Fibroblast of pulmonary artery (primary cell): ENCODE results near the gene MMP28.

Experiments used
- DNase-seq: peaks from one replicate; pipeline ENCODE4 v3.0.0-alpha.2; 2010; ENCODE audit warnings: low read depth
- H3K4me3 ChIP-seq: replicated peaks from 2 replicates; pipeline ENCODE4 v1.5.1; 2011; ENCODE audit warnings: low read depth, mild to moderate bottlenecking, control low read depth, low read length, moderate library complexity
- TF ChIP-seq, protein P1 (sequence below): IDR thresholded peaks from 2 replicates; pipeline ENCODE4 v1.5.1; 2011; ENCODE audit warnings: mild to moderate bottlenecking, control low read depth, low read length, inconsistent platforms; ENCODE audit errors: missing control alignments

MMP28 gene

DNA sequence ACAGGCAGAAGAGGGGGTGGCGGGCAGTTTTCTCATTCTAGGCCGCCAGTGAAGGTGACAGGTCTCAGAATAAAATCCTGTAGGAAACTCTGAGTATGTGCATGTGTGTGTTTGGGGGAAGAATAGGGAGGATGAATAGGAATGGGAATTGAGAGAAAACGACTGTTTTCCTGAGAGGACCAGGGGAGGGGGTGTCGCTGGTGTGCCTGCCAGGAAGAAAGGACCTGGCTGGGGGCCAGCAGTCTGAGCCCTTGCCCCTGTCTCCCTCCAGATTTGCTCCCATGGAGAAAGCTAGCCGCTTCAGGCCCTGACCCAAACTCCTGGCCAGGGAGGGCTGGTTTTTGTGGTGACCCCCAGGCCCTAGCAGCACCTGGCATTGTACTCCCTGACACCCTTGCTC is 20.4 kb downstream of the MMP28 start:
- H3K4me3 ChIP-seq, result no peak overlapping the region
- DNase-seq, result no peak
- TF ChIP-seq, protein P1, sequence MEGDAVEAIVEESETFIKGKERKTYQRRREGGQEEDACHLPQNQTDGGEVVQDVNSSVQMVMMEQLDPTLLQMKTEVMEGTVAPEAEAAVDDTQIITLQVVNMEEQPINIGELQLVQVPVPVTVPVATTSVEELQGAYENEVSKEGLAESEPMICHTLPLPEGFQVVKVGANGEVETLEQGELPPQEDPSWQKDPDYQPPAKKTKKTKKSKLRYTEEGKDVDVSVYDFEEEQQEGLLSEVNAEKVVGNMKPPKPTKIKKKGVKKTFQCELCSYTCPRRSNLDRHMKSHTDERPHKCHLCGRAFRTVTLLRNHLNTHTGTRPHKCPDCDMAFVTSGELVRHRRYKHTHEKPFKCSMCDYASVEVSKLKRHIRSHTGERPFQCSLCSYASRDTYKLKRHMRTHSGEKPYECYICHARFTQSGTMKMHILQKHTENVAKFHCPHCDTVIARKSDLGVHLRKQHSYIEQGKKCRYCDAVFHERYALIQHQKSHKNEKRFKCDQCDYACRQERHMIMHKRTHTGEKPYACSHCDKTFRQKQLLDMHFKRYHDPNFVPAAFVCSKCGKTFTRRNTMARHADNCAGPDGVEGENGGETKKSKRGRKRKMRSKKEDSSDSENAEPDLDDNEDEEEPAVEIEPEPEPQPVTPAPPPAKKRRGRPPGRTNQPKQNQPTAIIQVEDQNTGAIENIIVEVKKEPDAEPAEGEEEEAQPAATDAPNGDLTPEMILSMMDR, result no peak

GRCh38 chr17:35774499-35774898 is 20.9 kb downstream of the MMP28 start:
- H3K4me3 ChIP-seq, result no peak overlapping the region
- DNase-seq, result peak; percentile 44
- TF ChIP-seq, protein P1, result no peak

DNA sequence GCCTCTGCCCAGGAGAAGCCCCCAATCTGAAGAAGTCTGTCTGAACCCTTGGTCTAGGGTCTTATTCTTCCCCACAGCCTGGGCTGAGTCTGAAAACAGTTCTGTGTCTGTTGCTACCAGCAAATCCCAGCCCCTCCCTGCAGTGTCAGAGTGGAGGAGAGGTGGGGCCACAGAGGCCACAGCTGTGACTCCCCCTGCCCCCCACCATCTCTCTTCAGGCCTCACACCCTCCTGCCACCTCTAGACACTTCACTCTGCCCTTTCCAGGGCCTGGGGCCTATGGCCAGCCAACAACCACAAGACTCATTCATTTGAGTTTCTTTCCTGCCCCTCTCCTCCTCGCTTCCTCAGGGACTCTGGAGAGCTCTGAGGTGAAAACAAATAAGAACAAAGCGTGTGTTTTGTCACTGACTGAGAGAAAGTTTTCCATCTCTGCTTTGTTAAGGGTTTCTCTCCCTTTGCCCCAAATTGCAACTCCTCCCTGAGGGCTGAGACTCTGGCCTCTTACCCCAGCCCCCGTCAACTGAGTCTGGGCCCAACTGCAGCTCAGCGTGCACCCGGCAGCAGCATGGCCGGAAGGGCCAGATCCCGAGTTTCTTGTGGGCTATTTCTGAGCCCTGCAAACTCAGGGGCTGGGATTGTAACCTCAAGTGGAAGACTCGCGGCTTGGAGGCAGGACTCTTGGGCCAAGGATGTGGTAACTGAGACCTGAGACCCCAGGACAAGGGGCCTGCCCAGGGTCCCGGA is 21.6 kb downstream of the MMP28 start:
- TF ChIP-seq, protein P1, result no peak
- DNase-seq, result no peak
- no peak overlapping the region for H3K4me3 ChIP-seq

DNA sequence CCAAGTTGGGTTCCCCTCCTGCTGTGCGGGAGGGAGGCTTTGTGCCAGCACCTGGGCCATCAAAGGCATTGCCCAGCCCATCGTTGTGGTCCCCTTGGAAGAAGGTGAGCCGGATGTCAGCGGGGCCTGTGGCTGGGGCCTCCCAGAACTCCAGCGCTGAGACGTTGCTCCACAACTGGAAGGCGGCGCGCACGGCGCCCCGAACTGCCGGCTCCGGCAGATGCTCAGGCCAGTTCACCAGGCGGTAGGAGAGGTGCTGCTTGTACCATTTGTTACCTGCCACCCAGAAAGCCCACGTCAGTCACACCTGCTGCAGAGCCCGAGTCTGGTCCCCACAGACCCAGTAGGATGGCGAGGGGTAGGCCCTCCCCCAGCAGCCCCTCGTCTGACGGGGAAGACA is 22.3 kb downstream of the MMP28 start:
- TF ChIP-seq, protein P1, result no peak
- DNase-seq, result no peak
- H3K4me3 ChIP-seq, result no peak overlapping the region

DNA sequence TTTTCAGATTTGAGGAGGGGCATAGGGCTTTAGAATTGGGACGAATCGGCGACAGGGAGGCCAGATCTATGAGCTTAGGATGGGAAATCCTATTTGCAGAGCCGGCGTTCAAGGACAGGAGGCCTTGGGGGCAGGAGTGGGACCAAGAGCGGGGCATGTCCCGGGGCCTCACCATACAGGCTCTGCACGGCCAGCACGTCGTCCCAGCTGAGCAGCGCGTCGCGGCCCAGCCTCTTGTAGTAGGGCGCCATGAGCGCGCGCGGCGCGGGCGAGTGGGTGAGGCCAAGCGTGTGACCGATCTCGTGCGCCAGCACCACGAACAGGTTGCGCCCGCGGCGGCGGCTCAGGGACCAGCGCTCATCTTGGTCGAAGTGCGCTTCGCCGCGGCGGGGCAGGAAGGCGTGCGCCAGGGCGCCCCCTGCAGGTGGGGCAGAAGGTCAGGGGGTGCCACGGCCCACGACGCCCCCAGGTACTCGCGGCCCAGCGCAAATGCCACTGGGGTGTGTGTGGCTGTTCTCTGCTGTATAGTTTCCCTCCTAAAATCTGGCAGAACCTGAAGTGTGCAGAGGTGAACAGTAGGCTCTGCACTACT is 25.4 kb downstream of the MMP28 start:
- TF ChIP-seq, protein P1, result no peak
- DNase-seq, result no peak
- H3K4me3 ChIP-seq, result no peak overlapping the region

GRCh38 chr17:35768797-35769196 is 26.6 kb downstream of the MMP28 start:
- H3K4me3 ChIP-seq, result no peak overlapping the region
- TF ChIP-seq, protein P1, result no peak
- no peak for DNase-seq
